Measurements from ENCODE around the gene PIK3IP1.

The PIK3IP1 gene

DNA sequence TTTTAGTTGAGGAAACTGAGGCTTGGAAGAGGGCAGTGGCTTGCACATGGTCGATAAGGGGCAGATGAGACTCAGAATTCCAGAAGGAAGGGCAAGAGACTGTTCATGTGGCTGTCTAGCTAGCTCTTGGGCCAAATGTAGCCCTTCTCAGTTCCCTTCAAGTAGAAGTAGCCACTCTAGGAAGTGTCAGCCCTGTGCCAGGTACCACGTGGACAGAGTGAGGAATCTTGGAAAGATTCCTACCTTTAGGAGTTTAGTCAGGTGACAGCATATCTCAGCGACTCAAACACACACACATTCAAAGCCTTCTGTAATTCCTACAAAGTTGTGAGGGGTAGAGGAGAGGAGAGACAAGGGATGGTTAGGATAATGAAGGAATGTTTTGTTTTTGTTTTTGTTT, 18.3 kb downstream of the PIK3IP1 start:
- H3K4me3 ChIP-seq (ENCODE audit: low read depth, low read length): no peak overlapping the region
- DNase-seq (ENCODE audit: low read depth): no peak
- TF ChIP-seq, protein P1, sequence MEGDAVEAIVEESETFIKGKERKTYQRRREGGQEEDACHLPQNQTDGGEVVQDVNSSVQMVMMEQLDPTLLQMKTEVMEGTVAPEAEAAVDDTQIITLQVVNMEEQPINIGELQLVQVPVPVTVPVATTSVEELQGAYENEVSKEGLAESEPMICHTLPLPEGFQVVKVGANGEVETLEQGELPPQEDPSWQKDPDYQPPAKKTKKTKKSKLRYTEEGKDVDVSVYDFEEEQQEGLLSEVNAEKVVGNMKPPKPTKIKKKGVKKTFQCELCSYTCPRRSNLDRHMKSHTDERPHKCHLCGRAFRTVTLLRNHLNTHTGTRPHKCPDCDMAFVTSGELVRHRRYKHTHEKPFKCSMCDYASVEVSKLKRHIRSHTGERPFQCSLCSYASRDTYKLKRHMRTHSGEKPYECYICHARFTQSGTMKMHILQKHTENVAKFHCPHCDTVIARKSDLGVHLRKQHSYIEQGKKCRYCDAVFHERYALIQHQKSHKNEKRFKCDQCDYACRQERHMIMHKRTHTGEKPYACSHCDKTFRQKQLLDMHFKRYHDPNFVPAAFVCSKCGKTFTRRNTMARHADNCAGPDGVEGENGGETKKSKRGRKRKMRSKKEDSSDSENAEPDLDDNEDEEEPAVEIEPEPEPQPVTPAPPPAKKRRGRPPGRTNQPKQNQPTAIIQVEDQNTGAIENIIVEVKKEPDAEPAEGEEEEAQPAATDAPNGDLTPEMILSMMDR (IDR thresholded peaks at IDR 0.05; ENCODE audit: low read depth, low read length, missing control alignments): no peak

DNA sequence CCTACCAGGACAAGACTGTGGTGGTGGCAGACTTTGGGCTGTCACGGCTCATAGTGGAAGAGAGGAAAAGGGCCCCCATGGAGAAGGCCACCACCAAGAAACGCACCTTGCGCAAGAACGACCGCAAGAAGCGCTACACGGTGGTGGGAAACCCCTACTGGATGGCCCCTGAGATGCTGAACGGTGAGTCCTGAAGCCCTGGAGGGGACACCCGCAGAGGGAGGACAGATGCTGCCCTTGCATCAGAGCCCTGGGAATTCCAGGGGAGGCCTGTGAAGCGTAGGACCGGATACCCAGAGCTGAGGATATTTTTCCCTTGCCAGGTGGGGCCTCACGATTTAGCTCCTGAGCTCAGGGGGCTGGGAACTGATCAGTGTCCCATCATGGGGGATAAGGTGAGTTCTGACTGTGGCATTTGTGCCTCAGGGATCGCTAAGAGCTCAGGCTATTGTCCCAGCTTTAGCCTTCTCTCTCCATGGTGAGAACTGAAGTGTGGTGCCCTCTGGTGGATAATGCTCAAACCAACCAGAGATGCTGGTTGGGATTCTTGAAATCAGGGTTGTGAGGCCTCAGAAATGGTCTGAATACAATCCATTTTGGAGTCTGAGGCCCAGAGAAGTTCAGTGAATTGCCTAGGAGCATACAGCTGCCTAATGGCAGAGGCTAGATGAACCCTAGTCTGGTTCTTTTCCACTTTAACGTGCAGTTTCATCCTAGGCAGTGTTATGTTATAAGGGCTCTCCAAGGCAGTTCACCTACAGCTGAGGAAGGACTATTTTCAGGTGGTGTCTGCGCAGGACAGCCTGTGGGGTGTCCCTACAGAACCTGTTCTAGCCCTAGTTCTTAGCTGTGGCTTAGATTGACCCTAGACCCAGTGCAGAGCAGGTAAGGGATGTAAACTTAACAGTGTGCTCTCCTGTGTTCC, 19.5 kb downstream of the PIK3IP1 start:
- TF ChIP-seq, protein P1 (IDR thresholded peaks at IDR 0.05; ENCODE audit: low read depth, low read length, missing control alignments): peak; percentile 74
- no peak overlapping the region for H3K4me3 ChIP-seq (ENCODE audit: low read depth, low read length)
- DNase-seq (ENCODE audit: low read depth): no peak

DNA sequence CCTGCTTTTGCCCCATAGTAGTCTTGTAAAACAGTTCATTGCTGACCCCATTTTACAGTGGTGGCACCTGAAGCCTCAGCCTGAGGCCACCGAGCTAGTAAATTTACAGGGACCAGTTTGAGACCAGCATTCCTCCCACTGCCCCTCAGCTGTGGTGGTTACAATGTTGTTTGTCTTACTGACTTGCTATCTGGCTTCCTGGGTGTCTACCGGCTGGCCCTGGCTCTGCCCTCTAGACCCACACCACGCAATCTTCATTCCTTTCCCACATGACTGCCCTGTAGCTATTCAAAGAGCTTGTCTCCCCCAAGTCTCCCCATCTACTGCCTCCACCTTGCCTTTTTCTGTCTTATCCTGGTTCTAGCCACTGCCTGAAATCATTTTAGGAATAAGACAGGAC, 20.8 kb downstream of the PIK3IP1 start:
- H3K4me3 ChIP-seq (ENCODE audit: low read depth, low read length): no peak overlapping the region
- no peak for DNase-seq (ENCODE audit: low read depth)
- TF ChIP-seq, protein P1 (IDR thresholded peaks at IDR 0.05; ENCODE audit: low read depth, low read length, missing control alignments): no peak

DNA sequence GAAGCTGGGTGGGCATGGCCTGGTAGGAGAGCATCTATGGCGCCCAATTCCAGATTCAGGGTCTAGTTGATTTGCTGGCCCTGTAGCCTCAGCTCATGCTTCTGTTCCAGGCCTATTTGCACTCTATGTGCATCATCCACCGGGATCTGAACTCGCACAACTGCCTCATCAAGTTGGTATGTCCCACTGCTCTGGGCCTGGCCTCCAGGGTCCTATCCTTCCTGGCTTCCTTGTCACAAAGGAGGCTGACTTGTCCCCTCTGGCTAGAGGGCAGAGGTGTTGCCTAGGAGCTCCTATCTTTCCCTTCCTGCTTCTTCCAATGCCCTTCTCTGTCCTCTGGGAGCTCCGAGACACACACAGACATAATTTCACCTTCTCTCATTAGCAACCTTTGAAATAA, 21.3 kb downstream of the PIK3IP1 start:
- no peak overlapping the region for H3K4me3 ChIP-seq (ENCODE audit: low read depth, low read length)
- TF ChIP-seq, protein P1 (IDR thresholded peaks at IDR 0.05; ENCODE audit: low read depth, low read length, missing control alignments): no peak
- no peak for DNase-seq (ENCODE audit: low read depth)

DNA sequence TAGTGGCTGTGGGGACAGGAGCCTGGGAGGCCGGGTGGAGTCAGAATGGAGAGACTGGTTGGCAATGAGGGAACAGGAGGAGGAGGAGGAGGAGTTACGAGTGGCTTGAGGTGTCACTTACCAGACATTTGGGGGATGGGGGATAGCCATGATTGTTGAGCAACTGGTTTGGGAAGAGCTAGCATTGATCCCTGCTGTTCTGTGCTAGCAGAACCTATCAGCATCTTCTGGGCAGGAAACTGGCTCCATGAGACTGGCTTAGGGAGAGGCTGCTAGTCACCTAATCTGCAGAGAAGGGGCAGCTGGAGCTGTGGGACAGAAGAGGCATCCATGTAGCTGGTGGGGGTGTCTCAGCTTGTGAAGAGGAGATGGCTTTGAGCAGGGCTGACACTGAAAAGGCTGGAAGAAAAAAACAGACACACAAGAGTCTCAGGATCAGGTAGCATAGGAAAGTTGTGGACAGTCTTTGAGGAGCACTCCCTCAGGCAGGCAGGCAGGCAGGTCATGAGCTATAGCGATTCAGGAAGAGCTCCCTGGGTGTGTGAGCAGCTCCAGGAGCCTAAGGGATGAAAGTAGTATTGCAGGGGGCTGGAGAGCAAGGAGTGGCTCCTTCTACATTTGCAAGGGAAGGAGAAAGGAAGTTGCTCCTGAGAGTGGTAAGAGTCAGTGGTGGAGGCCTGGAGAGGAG, 22.3 kb downstream of the PIK3IP1 start:
- DNase-seq (ENCODE audit: low read depth): no peak
- TF ChIP-seq, protein P1 (IDR thresholded peaks at IDR 0.05; ENCODE audit: low read depth, low read length, missing control alignments): no peak
- H3K4me3 ChIP-seq (ENCODE audit: low read depth, low read length): no peak overlapping the region

DNA sequence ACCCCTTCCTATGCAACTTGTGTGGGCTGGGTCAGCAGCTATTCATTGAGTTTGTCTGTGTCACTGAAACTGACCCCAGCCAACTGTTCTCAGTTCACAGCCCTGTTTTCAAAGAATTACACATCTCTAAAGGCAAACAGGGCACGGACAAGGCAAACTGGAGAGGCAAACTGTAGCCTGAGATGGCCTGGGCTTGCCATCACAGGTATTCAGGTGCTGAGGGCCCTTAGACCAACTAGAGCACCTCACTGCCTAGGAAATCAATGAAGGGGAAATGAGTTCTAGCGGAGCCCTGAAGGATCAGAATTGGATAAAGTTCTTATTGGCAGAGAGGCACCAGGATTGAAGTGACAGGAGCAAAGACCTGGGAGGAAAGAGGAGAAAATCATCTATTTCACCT, 24.0 kb downstream of the PIK3IP1 start:
- TF ChIP-seq, protein P1 (IDR thresholded peaks at IDR 0.05; ENCODE audit: low read depth, low read length, missing control alignments): no peak
- H3K4me3 ChIP-seq (ENCODE audit: low read depth, low read length): no peak overlapping the region
- DNase-seq (ENCODE audit: low read depth): no peak
